PC-3 (cell line): ENCODE results near the gene ZC3H6. TPM values are rescaled to one million over a fixed set of nuclear protein-coding genes. Genes with fewer than 3 reads are reported as not detected.
"Not testable (repeated sequence)": the region's sequence is repeated elsewhere in the genome, so short reads cannot be mapped to it uniquely, and the experiment has no call there.

ENCODE experiments used
- ATAC-seq: fragments of 200-7000 bp; cut with Tn5 transposase; 2 replicates; pipeline ENCODE4 v1.9.1; 2020; ENCODE audit warnings: mild to moderate bottlenecking, moderate library complexity
- BruUV-seq: library from RNA; stranded (reverse); fragments of 400-500 nt; replicated peaks from 2 replicates; lab custom pipeline; 2021; lab: Mats Ljungman, UMichigan
- CTCF ChIA-PET: fragments of 300-600 bp; sonication (Branson Sonifier 250); formaldehyde crosslinking; loops from one replicate; lab custom pipeline; 2022; ENCODE audit warnings: antibody characterized with exemption; lab: Charles Lee
- POLR2A ChIA-PET: fragments of 300-600 bp; sonication (Branson Sonifier 250); formaldehyde crosslinking; loops from one replicate; lab custom pipeline; 2022; ENCODE audit warnings: antibody characterized with exemption; ENCODE audit not compliant: unreplicated experiment; lab: Charles Lee
- DNase-seq: peaks from one replicate; pipeline ENCODE4 v3.0.0-alpha.2; 2015
- H2AFZ ChIP-seq: fragments of 300-600 bp; sonication (generic); 2 replicates; pipeline ENCODE4 v1.6.0; 2016; ENCODE audit warnings: antibody characterized with exemption, low read length
- H3F3A ChIP-seq: fragments of 300-600 bp; sonication (generic); one replicate; pipeline ENCODE4 v1.6.0; 2017; ENCODE audit warnings: antibody characterized with exemption, low read length, control low read depth, mild to moderate bottlenecking; ENCODE audit not compliant: unreplicated experiment
- H3K27ac ChIP-seq: fragments of 300-600 bp; sonication (generic); 2 replicates; pipeline ENCODE4 v1.5.1; 2016; ENCODE audit warnings: mild to moderate bottlenecking, low read length
- H3K27me3 ChIP-seq: fragments of 300-600 bp; sonication (generic); 2 replicates; pipeline ENCODE4 v1.6.1; 2016; ENCODE audit warnings: low read length, mixed read lengths
- H3K36me3 ChIP-seq: fragments of 300-600 bp; sonication (generic); 2 replicates; pipeline ENCODE4 v1.6.1; 2016; ENCODE audit warnings: low read depth, mixed run types, low read length, mixed read lengths
- H3K4me1 ChIP-seq: fragments of 300-600 bp; sonication (generic); 2 replicates; pipeline ENCODE4 v1.5.1; 2016; ENCODE audit warnings: low read length; ENCODE audit not compliant: insufficient read depth
- H3K4me2 ChIP-seq: fragments of 300-600 bp; sonication (generic); 2 replicates; pipeline ENCODE4 v1.6.0; 2016; ENCODE audit warnings: low read length
- H3K4me3 ChIP-seq: fragments of 300-600 bp; sonication (generic); 2 replicates; pipeline ENCODE4 v1.5.1; 2016; ENCODE audit warnings: mild to moderate bottlenecking, low read length, mixed read lengths
- H3K79me2 ChIP-seq: fragments of 300-600 bp; sonication (generic); 2 replicates; pipeline ENCODE4 v1.6.1; 2017; ENCODE audit warnings: low read length, mixed read lengths
- H3K9ac ChIP-seq: fragments of 300-600 bp; sonication (generic); 2 replicates; pipeline ENCODE4 v1.6.0; 2016; ENCODE audit warnings: mild to moderate bottlenecking, low read length
- H3K9me2 ChIP-seq: fragments of 300-600 bp; sonication (generic); replicated peaks from 2 replicates; pipeline ENCODE4 v1.6.1; 2016; ENCODE audit warnings: mixed run types, low read length, mixed read lengths
- H3K9me3 ChIP-seq: fragments of 300-600 bp; sonication (generic); 2 replicates; pipeline ENCODE4 v1.6.1; 2016; ENCODE audit warnings: low read length, mixed read lengths
- H4K20me1 ChIP-seq: fragments of 300-600 bp; sonication (generic); 2 replicates; pipeline ENCODE4 v1.6.1; 2016; ENCODE audit warnings: low read length, mixed read lengths
- EZH2 ChIP-seq: fragments of 300-600 bp; sonication (generic); IDR thresholded peaks from one replicate; pipeline ENCODE4 v1.6.1; 2017; ENCODE audit warnings: antibody characterized with exemption, mild to moderate bottlenecking, low read length; ENCODE audit not compliant: unreplicated experiment
- EZH2phosphoT487 ChIP-seq: fragments of 300-600 bp; sonication (generic); IDR thresholded peaks from 2 replicates; pipeline ENCODE4 v1.6.1; 2018; ENCODE audit warnings: mild to moderate bottlenecking, antibody characterized with exemption, low read length, borderline replicate concordance
- intact Hi-C: fragments of 100-400 bp; cut with micrococcal nuclease; formaldehyde crosslinking; loops from 2 replicates; pipeline ENCODE4 v1.9.0; 2023
- total RNA-seq: library from RNA; depleted of rRNA; stranded (reverse); fragments of >200 nt; gene quantifications from 2 replicates; pipeline ENCODE4 v1.2.3, GENCODE V29; 2014
- TF ChIP-seq, protein P1 (sequence below): fragments of 300-600 bp; sonication (generic); conservative IDR thresholded peaks from 2 replicates; pipeline ENCODE4 v1.5.1; 2017; ENCODE audit warnings: antibody characterized with exemption, low read depth, mild to moderate bottlenecking, low read length

ZC3H6 gene
- total RNA-seq, 1 experiment from 2014 or later = 1.3 TPM

DNA sequence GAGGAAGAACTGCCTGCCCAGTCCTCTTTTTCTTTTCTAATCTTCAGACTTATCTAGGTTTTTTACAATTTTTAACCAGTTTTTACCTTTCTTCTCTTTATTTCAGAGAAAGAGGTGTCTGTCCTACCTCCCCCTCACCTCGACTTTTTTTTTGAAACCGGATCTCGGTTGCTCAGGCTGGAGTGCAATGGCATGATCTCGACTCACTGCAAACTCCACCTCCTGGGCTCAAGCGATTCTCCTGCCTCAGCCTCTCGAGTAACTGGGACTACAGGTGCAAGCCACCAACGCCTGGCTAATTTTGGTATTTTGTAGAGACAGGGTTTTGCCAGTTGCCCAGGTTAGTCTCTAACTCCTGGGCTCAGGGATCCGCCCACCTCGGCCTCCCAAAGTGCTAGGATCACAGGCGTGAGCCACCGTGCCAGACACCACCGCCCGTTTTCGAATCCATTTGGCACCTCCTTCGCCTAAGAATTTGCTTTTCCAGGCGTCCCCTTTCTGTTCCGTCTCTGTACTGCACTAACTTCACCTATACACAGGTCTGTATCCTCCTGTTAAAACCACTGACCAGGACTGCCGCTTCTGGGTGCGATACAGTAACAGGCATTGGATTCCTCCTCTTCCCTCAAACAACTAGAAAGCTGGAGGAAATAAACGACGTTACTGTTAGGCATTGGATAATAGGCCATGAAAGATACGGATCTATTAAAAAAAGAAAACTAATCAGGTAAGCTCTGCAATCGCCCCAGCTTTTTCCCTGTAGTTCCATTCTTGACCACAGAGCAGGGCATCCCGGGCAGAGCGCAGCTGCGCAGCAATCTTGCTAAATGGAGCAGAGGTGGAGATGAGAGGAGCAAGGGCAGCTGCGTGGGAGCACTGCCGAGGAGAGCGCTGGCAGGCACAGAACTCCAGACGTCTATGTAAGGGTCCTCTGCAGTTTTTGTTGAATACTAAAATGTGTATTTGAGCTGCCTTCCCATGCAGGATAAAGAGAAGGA, 69.9 kb downstream of the ZC3H6 start:
- Histone ChIP-seq H4K20me1 (no peaks in the 10 kb centered on the region), H3K79me2 (no peaks in the 10 kb centered on the region), H3K4me2 (no peak overlapping the region), H3K36me3 (no peaks in the 10 kb centered on the region), H3F3A (no peaks in the 10 kb centered on the region), H3K9me2 (no peaks in the 10 kb centered on the region), H3K4me3 (no peak overlapping the region), H3K27ac (no peak overlapping the region), H3K27me3 (no peaks in the 10 kb centered on the region), H3K4me1 (no peaks in the 10 kb centered on the region), H3K9ac (no peak overlapping the region), H2AFZ (no peak overlapping the region), H3K9me3 (no peaks in the 10 kb centered on the region)
- ChIA-PET CTCF (no interaction called here), POLR2A (no interaction called here)
- BruUV-seq = no TSS peak
- ATAC-seq (no peak), DNase-seq (no peak)
- intact Hi-C loops = no loop called here
- no peak for TF ChIP-seq EZH2
- TF ChIP-seq, protein P1, sequence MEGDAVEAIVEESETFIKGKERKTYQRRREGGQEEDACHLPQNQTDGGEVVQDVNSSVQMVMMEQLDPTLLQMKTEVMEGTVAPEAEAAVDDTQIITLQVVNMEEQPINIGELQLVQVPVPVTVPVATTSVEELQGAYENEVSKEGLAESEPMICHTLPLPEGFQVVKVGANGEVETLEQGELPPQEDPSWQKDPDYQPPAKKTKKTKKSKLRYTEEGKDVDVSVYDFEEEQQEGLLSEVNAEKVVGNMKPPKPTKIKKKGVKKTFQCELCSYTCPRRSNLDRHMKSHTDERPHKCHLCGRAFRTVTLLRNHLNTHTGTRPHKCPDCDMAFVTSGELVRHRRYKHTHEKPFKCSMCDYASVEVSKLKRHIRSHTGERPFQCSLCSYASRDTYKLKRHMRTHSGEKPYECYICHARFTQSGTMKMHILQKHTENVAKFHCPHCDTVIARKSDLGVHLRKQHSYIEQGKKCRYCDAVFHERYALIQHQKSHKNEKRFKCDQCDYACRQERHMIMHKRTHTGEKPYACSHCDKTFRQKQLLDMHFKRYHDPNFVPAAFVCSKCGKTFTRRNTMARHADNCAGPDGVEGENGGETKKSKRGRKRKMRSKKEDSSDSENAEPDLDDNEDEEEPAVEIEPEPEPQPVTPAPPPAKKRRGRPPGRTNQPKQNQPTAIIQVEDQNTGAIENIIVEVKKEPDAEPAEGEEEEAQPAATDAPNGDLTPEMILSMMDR = 0 out of 2 replicates have a peak, but pooled peaks have one; percentile 27
- no peak for TF ChIP-seq EZH2phosphoT487

DNA sequence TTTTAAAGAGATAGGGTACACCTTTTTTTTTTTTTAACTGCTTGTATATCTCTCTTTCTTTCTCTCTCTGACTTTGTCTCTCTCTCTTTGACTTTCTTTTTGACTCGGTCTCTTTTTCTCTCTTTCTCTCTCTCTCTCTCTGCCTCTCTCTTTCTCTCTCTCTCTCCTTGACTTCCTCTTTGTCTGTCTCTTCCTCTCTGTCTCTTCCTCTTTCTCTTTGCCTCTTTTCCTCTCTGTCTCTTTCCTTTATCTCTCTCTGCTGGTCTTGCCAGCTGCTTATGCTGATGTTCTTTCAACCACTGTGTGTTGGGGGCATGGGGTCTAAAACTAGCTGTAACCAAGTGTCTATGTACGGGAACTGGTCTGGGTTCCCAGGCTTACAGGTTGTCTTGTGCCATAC, 76.9 kb downstream of the ZC3H6 start:
- DNase-seq, ATAC-seq, H3K9me3 ChIP-seq, H3F3A ChIP-seq, POLR2A ChIA-PET, H3K27me3 ChIP-seq, H3K4me3 ChIP-seq, H4K20me1 ChIP-seq, H3K79me2 ChIP-seq, H3K4me1 ChIP-seq, H3K36me3 ChIP-seq, H3K9ac ChIP-seq, H3K27ac ChIP-seq, BruUV-seq, H3K4me2 ChIP-seq, H3K9me2 ChIP-seq, CTCF ChIA-PET, intact Hi-C loops, H2AFZ ChIP-seq: not testable (repeated sequence)

DNA sequence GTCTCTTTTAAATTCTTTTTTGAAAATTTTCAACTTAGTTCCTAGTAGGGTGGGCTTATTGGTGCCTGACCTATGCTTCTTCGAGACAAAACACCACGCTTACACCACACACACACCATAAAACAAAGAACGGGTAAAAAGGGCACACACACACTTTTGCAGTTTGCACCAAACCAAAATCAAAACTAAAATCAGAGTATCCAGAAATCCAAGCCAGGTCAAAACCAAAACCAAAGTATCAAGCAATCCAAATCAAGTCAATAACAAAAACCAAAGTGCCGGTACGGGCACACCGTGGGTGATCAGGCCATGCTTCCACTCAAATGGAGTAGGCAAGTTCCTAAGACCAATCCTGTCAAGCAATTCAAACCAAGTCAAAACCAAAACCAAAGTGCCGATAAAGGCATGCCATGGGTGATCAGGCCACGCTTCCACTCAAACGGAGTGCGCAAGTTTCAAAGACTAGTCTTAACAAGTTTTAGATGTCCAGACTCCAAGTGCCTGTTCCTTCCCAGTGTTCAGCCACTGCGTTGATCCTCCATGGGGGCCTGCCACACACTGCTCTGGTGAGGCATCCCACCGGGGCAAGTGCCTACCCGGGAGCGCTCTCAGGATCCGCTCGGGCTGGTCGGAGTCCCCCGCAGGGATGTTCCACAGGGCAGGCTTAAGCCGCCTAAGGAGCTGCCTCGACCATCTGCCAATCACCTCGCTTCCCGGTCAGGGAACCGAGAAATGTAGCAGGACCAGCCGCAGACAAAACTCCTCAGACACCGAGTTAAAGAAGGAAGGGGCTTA, 77.6 kb downstream of the ZC3H6 start:
- H3K27me3 ChIP-seq, H2AFZ ChIP-seq, H3K9me3 ChIP-seq, intact Hi-C loops, CTCF ChIA-PET, H3K9me2 ChIP-seq, DNase-seq, ATAC-seq, H4K20me1 ChIP-seq, BruUV-seq, H3K27ac ChIP-seq, H3F3A ChIP-seq, H3K4me1 ChIP-seq, POLR2A ChIA-PET, H3K9ac ChIP-seq, H3K79me2 ChIP-seq, H3K4me3 ChIP-seq, H3K36me3 ChIP-seq, H3K4me2 ChIP-seq: not testable (repeated sequence)

DNA sequence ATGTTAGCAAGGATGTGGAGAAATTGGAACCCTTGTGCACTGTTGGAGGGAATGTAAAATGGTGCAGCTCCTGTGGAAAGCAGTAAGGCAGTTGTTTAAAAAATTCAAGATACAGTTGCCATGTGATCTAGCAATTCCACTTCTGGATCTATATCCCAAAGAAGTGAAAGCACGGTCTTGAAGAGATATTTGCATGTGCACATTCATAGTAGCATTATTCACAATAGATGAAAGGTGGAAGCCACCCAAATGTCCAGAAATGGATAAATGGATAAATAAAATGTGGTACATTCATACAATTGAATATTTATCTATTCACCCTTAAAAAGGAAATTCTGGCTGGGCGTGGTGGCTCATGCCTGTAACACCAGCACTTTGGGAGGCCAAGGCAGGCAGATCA, 78.9 kb downstream of the ZC3H6 start:
- H3K27ac ChIP-seq, POLR2A ChIA-PET, DNase-seq, H3K36me3 ChIP-seq, H3K9me2 ChIP-seq, H3K27me3 ChIP-seq, H2AFZ ChIP-seq, CTCF ChIA-PET, H3K4me3 ChIP-seq, H3K9ac ChIP-seq, H3K9me3 ChIP-seq, H3F3A ChIP-seq, H3K79me2 ChIP-seq, intact Hi-C loops, H3K4me2 ChIP-seq, H4K20me1 ChIP-seq, ATAC-seq, BruUV-seq, H3K4me1 ChIP-seq: not testable (repeated sequence)

DNA sequence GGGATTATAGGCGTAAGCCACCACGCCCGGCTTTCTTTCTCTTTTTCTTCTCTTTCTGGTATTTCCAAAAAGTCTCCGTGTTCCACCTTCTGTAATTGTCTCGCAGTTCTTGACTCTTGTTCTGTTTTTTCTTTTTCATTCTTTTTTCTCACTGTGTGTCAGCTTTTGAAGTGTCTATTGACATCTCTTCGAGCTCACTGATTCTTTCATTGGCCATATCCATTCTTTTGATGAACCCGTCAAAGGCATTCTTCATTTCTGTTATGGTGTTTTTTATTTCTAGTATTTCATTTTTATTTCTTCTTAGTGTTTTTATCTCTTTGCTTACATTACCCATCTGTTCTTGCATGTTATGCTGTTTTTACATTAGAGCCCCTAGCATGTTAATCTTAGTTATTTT, 84.7 kb downstream of the ZC3H6 start:
- H3K4me3 ChIP-seq, H3K4me2 ChIP-seq, H3K9ac ChIP-seq, H2AFZ ChIP-seq, H3K27ac ChIP-seq, H3K4me1 ChIP-seq, H3K9me3 ChIP-seq, H3K79me2 ChIP-seq, BruUV-seq, DNase-seq, POLR2A ChIA-PET, H3F3A ChIP-seq, CTCF ChIA-PET, H3K36me3 ChIP-seq, H3K9me2 ChIP-seq, H3K27me3 ChIP-seq, H4K20me1 ChIP-seq, ATAC-seq, intact Hi-C loops: not testable (repeated sequence)
